GM12892 (cell line): ENCODE data around the gene PCSK7.

Experiments used
- DNase-seq: peaks from one replicate; pipeline ENCODE4 v3.0.0; 2011; ENCODE audit not compliant: insufficient read length
- FAIRE-seq: peaks from 2 replicates; lab custom pipeline; 2011; peaks lifted over from hg19 to GRCh38; lab: Jason Lieb, UNC
- POLR2A ChIP-seq: IDR thresholded peaks from 2 replicates; pipeline ENCODE4 v1.6.1; 2011; ENCODE audit warnings: low read depth, low read length, control low read depth
- POLR2AphosphoS5 ChIP-seq: IDR thresholded peaks from 2 replicates; pipeline ENCODE4 v1.6.1; 2011; ENCODE audit warnings: low read depth, low read length, control low read depth
- TAF1 ChIP-seq: IDR thresholded peaks from 2 replicates; pipeline ENCODE4 v1.6.1; 2011; ENCODE audit warnings: low read depth, mild to moderate bottlenecking, control low read depth, low read length, borderline replicate concordance

The PCSK7 gene

DNA sequence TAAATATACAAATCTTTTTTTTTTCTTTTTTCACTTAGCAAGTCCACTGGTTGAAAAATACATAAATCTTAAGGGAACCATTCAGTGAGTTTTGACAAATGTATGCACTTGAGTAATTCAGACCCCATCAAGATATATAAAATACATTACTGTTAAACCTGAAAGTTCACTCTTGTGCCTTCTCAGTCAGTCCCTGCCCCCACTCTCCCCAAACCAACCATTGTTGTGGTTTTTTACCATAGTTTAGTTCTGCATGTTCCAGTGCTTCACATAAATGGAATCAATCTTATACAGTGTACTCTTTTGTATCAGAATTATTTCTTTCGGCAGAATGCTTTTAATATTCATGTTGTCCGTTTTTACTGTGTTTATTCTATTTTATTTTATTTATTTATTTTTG lies 26.7 kb upstream of the PCSK7 start:
- DNase-seq (no peak), FAIRE-seq (no peak)
- TF ChIP-seq POLR2A = no peak
- no peak for TF ChIP-seq POLR2AphosphoS5
- TF ChIP-seq TAF1 = no peak

DNA sequence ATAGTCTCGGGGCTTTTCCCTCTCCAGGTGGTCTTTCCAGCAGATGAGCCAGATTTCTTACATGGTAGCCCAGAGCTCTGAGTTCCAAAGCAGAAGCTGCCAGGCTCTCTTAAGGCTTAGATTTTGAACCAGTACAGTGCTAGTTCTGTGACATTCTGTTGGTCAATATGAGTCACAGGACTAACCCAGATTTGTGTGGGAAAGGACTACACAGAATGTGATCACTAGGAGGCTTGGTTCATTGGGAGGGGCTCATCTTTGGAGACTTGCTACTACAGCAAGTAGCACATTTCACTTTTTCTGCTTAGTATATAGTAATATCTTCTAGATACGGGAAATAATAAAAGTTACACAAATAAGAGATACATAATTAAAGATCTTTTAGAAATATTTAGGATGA lies 24.7 kb upstream of the PCSK7 start:
- FAIRE-seq (no peak), DNase-seq (no peak)
- TF ChIP-seq POLR2AphosphoS5 = no peak
- TF ChIP-seq POLR2A = no peak
- TF ChIP-seq TAF1 = no peak

DNA sequence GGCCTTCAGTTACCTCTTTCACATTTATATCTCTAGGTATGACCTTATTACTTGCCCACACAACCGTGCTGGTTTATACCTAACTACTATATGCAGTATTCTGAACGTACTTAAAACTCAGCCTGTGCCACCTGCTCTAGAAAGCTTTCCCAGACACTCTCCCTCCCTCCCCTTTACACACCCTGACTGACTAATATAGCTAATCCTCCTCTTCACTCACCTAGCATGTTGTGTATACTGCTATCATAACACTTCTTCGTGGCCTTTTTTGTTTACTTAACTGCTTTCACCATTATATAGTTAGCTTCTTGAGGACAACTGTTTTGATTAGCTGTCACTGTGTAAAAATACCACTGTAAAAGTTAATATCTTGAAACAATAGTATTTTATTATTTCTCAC lies 24.1 kb upstream of the PCSK7 start:
- TF ChIP-seq POLR2A (no peak), POLR2AphosphoS5 (no peak), TAF1 (no peak)
- DNase-seq (no peak), FAIRE-seq (no peak)

DNA sequence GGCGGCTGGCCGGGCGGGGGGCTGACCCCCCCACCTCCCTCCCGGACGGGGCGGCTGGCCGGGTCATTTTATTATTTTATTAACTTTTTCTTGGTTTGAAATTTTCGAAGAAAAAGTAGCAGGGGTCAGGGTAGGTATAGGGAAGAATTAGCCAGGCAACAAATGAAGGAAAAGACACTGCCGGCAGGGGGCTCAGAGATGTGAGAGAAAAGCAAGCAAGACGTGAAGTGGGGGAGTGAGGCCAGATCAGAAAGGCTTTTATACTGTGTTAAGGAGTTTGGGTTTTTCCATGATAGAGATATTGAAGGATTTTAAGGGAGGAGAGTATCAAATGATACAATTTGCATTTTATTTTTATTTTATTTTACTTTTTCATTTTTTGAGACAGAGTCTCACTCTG lies 19.6 kb upstream of the PCSK7 start:
- DNase-seq (no peak), FAIRE-seq (no peak)
- TF ChIP-seq TAF1 (no peak), POLR2A (no peak), POLR2AphosphoS5 (no peak)

DNA sequence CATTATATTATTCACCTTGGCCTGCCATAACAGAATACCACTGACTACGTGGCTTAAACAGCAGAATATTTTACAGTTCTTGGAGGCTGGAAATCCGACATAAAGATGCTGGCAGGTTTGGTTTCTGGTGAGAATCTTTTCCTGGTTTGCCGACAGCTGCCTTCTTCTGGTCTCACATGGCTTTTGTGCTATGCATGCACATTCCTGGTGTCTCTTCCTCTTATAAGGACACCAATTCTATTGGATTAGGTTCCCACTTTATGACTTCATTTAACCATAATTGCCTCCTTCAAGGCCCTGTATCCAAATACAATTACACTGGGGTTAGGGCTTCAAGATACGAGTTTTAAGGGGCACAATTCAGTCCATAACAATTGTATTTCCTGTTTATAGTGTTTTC lies 17.7 kb upstream of the PCSK7 start:
- no peak for DNase-seq
- TF ChIP-seq TAF1 = no peak
- TF ChIP-seq POLR2A = no peak
- no peak for TF ChIP-seq POLR2AphosphoS5
- no peak for FAIRE-seq

DNA sequence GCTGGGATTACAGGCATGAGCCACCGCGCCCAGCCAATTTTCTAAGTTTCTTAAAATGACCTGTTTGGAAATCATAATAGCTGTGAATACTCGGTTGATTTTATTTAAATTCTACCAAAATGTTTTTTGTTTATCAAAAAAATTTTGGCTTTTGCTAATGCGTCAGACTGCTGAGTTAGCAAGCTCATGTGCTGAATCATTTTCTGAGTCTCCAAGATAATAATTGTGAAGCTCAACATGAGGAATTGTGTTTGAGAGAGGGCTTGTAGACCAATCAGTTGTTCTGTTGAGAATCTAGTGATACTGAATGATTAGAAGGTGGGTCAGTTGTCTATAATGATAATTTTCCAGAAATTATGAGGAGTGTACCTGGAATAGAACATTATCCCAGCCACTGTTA lies 16.5 kb upstream of the PCSK7 start:
- TF ChIP-seq TAF1 = no peak
- no peak for TF ChIP-seq POLR2A
- no peak for TF ChIP-seq POLR2AphosphoS5
- FAIRE-seq (no peak), DNase-seq (no peak)

DNA sequence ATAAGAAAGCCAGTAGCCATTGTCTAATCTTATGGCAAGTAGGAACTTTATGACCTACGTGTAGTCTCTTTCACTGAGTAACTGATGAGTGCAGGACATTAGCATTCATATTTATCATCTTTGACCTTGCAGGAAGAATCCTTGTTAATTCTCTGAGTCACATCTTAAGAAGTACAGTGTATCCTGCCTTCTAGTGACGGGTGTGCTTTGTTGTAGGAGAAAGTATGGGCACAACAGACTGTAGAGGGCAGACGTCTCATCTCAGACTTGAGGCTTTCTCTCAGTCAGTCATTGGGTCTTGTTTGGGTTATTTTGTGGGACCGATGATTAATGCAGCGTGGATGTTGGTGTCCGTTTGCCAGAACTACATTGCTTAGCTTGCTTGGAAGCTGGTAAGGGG lies 7.4 kb upstream of the PCSK7 start:
- no peak for DNase-seq
- FAIRE-seq = no peak
- no peak for TF ChIP-seq POLR2AphosphoS5
- no peak for TF ChIP-seq TAF1
- TF ChIP-seq POLR2A = no peak

DNA sequence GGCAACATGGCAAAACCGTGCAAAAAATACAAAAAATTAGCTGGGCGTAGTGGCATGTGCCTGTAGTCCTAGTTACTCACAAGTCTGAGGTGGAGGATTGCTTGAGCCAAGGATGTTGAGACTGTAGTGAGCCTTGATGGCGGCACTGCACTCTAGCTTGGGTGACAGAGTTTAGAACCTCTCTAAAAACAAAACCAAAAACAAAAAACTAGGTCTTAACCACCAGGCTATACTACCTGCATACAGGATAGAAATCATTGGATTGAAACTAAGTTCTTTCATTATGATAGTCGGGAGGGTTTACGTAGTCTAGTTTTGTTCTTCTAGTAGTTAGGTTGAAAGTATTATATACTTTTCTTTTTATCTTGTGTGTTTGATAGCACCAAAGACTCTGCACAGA lies 6.3 kb upstream of the PCSK7 start:
- FAIRE-seq (no peak), DNase-seq (no peak)
- TF ChIP-seq POLR2A (no peak), POLR2AphosphoS5 (no peak), TAF1 (no peak)

DNA sequence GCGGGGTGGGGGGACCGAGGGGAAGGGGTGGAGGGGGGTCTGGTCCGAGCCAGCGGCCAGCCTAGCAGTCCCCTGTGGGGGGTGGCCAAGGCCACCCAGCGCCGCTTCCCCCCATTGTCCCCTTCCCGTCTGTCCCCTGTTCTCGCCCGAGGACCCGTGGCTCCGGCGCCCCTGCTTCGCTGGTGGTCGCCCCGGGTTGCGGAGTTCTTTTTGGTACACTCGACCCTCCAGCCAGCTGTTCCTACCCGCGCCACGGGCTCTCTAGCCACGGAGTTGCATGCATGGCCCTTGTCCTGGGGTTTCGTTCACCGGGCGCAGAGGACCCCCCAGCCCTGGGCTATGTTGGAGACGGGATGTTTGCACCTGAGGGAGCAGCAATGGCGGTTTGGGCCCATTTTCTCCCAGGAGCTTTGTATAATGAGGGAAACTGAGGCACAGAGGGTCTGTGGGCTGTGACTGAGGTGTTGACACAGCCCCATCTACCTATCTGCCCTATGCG lies 1.1 kb upstream of the PCSK7 start:
- peak; percentile 82 for FAIRE-seq
- TF ChIP-seq POLR2AphosphoS5 (no peak), TAF1 (no peak), POLR2A (no peak)
- DNase-seq = peak; percentile 47

DNA sequence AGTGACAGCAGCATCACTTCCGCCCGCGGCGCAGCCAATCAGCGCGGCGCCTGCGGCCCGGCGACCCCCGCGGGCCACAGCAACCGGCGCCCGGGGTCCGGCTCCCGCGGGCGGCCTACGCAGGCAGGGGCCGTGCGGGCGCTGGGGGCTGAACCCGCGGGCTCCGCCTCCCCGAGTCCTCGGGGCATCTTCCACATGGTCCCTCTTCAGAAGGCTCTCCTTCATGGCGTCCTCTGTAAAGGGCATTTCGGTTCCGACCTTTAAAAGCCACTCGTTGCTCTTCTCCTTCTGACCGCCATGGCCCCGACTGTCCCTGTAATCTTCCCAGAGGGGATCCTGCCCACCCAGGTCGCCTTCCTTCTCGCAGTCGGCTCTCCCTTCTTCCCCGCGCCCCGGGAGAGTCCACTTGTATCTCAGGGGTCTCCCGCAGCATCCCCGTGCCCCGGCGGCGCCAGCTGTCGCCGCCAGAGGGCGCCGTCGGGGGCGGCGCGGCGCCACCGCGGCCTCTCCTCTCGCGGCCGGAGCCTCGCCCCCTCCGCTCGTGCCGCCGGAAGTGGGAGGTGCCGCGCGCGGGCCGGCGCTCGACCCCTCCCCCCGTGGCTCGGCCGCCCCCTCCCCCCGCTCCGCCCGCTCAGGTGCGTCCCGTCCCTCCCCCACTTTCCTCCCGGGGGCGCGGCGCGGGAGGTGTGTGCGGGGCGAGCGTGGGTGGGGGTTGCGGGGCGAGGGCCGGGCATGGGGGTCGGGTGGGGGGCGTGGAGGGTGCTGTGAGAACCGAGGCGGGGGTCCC lies 412 bp upstream of the PCSK7 start, which contains the start of gene RNF214:
Gene RNF214, plus strand, starts transcription at position 580 of the 787 bp plus-strand sequence. CDS start 1,602 bp downstream, outside the sequence.
- FAIRE-seq (peak; percentile 100), DNase-seq (peak; percentile 96)
- TF ChIP-seq POLR2AphosphoS5 (no peak; the same call in 1 of the 2 replicates), TAF1 (peak; percentile 43; the same call in 1 of the 2 replicates), POLR2A (peak; percentile 71; the same call in 1 of the 2 replicates)

DNA sequence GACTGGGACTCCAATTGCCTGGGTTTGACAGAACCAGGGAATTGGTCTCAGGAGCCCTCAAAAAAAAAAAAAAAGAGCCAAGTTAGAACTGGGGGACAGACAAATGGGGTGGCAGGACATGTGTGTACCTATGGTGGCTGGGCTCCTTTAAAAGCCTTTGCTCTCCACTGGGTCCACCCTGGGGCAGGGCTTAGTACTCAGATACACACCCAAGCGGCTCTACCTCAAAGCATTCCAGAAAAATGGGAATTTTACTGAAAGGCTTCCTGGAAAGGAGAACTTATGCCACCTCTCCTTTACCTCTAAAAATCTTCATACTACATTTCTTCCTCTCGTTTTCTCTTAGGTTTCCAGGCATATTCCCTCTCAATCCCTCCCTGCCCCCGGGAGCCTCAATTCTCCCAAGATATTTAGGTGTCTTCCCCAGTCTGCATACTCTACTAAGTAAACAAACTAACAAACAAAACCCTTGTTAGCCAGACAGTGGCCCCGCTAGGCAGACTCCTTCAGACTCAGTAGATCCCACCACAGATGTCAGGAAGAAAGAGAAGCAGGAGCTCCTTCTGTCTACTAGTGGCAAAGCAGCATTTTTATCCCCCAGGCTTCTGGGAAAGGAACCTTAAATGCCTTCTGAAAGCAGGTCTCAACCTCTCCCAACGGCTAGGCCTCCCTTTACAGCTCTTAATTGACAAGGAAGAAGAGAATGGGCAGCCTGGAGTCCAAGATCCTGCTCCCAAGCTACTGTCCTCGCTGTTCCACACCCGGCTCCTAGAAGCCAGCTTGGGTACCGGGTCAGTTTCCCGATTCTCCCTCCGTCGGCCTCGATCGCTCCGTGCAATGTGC lies 653 bp downstream of the PCSK7 start:
- FAIRE-seq (no peak), DNase-seq (no peak)
- TF ChIP-seq POLR2A (no peak), TAF1 (no peak), POLR2AphosphoS5 (no peak)
